A549 (cell line): Measurements from ENCODE around the gene SLC23A2. TPM values are rescaled to one million over a fixed set of nuclear protein-coding genes. Genes with fewer than 3 reads are reported as not detected.

Experiments used
- ATAC-seq, 2 experiments: fragments of 200-7000 bp in 1 of 2; fragments of >200 bp in 1 of 2; cut with Nextera tagmentation in 1 of 2; cut with Tn5 transposase in 1 of 2; 3 replicates each; pipeline versions ENCODE4 v1.8.0 to v1.9.1; 2018 to 2020; ENCODE audit warnings: mild to moderate bottlenecking in 1 of 2, moderate library complexity in 1 of 2
- CTCF ChIA-PET: fragments of 300-600 bp; sonication (Branson Sonifier 250); formaldehyde crosslinking; extraction: SDS; loops from one replicate; lab custom pipeline; 2021; ENCODE audit warnings: antibody characterized with exemption, inconsistent platforms; lab: Yijun Ruan, JAX
- POLR2A ChIA-PET: fragments of 350-600 bp; formaldehyde crosslinking; extraction: SDS; loops from one replicate; lab custom pipeline; 2021; ENCODE audit warnings: antibody characterized with exemption, inconsistent platforms; lab: Yijun Ruan, JAX
- DNase-seq, 2 experiments: peaks; one replicate each; pipeline versions ENCODE4 v3.0.0 to v3.0.0-alpha.2; 2011 to 2016; ENCODE audit warnings: low read depth in 1 of 2, low spot score in 1 of 2
- FAIRE-seq: peaks from 2 replicates; lab custom pipeline; 2011; peaks lifted over from hg19 to GRCh38; lab: Jason Lieb, UNC
- H3K27ac ChIP-seq, 2 experiments: fragments of >200 bp; sonication (Bioruptor Twin); formaldehyde crosslinking; 3 replicates each; pipeline ENCODE4 v1.5.1; 2016 to 2017
- H3K4me1 ChIP-seq: fragments of >200 bp; sonication (Bioruptor Twin); formaldehyde crosslinking; 3 replicates; pipeline ENCODE4 v1.6.1; 2016
- H3K4me2 ChIP-seq: fragments of >200 bp; sonication (Bioruptor Twin); formaldehyde crosslinking; 3 replicates; pipeline ENCODE4 v1.6.1; 2016
- H3K4me3 ChIP-seq: fragments of >200 bp; sonication (Bioruptor Twin); formaldehyde crosslinking; 3 replicates; pipeline ENCODE4 v1.5.1; 2016
- H3K9me3 ChIP-seq: fragments of >200 bp; sonication (Bioruptor Twin); formaldehyde crosslinking; 3 replicates; pipeline ENCODE4 v1.6.1; 2016
- CBX8 ChIP-seq: fragments of 200-600 bp; sonication (generic); IDR thresholded peaks from 2 replicates; pipeline ENCODE4 v1.6.1; 2016
- EP300 ChIP-seq, 2 experiments: fragments of >200 bp; sonication (Bioruptor Twin); formaldehyde crosslinking; IDR thresholded peaks; 2 replicates in 1 of 2; 3 replicates in 1 of 2; pipeline ENCODE4 v1.6.1; 2016 to 2017
- FOSB ChIP-seq: fragments of 250-450 bp; sonication (Bioruptor Pico); IDR thresholded peaks from 2 replicates; pipeline ENCODE4 v1.5.0; 2020; ENCODE audit warnings: mild to moderate bottlenecking, moderate library complexity
- FOSL2 ChIP-seq, 2 experiments: fragments of 450-650 bp in 1 of 2; fragments of >200 bp in 1 of 2; sonication (Bioruptor Twin) in 1 of 2; formaldehyde crosslinking; IDR thresholded peaks; 2 replicates each; pipeline versions ENCODE4 v1.5.0 to v1.6.1; 2016 to 2020; ENCODE audit warnings: mild to moderate bottlenecking in 1 of 2, moderate library complexity in 1 of 2
- GATA3 ChIP-seq: IDR thresholded peaks from 2 replicates; pipeline ENCODE4 v1.6.1; 2012; ENCODE audit warnings: borderline replicate concordance
- HDAC2 ChIP-seq: fragments of 200-600 bp; sonication (generic); IDR thresholded peaks from 2 replicates; pipeline ENCODE4 v1.6.1; 2016
- HMGXB4 ChIP-seq: fragments of 250-450 bp; sonication (Bioruptor Pico); IDR thresholded peaks from 2 replicates; pipeline ENCODE4 v1.5.0; 2021; ENCODE audit warnings: mild to moderate bottlenecking, moderate library complexity, borderline replicate concordance
- HOXB5 ChIP-seq: fragments of 250-450 bp; sonication (Bioruptor Pico); IDR thresholded peaks from 2 replicates; pipeline ENCODE4 v1.5.0; 2020; ENCODE audit warnings: mild to moderate bottlenecking, moderate library complexity
- JUNB ChIP-seq: fragments of >200 bp; sonication (Bioruptor Twin); formaldehyde crosslinking; IDR thresholded peaks from 2 replicates; pipeline ENCODE4 v1.6.1; 2016
- MYC ChIP-seq: IDR thresholded peaks from 2 replicates; pipeline ENCODE4 v1.6.1; 2012; ENCODE audit warnings: mild to moderate bottlenecking, inconsistent platforms, low read length, improper control_type of control experiment, borderline replicate concordance
- NFE2L2 ChIP-seq: fragments of 150-350 bp; conservative IDR thresholded peaks from 2 replicates; pipeline ENCODE4 v1.6.1; 2014; ENCODE audit warnings: low read length
- NPAS2 ChIP-seq: fragments of 250-450 bp; sonication (Bioruptor Pico); IDR thresholded peaks from 2 replicates; pipeline ENCODE4 v1.8.0; 2022; ENCODE audit warnings: mild to moderate bottlenecking, moderate library complexity, borderline replicate concordance
- NR3C1 ChIP-seq: fragments of >200 bp; sonication (Bioruptor Twin); formaldehyde crosslinking; IDR thresholded peaks from 3 replicates; pipeline ENCODE4 v1.6.1; 2017
- POLR2AphosphoS2 ChIP-seq: conservative IDR thresholded peaks from 2 replicates; pipeline ENCODE4 v1.6.1; 2012; ENCODE audit warnings: low read length, improper control_type of control experiment, inconsistent platforms
- RAD21 ChIP-seq, 2 experiments: fragments of >200 bp in 1 of 2; sonication (Bioruptor Twin) in 1 of 2; formaldehyde crosslinking in 1 of 2; IDR thresholded peaks in 1 of 2; conservative IDR thresholded peaks in 1 of 2; 2 replicates in 1 of 2; 3 replicates in 1 of 2; pipeline ENCODE4 v1.6.1; 2012 to 2018; ENCODE audit warnings: inconsistent platforms in 1 of 2
- RCOR1 ChIP-seq: fragments of 150-350 bp; IDR thresholded peaks from 2 replicates; pipeline ENCODE4 v1.6.1; 2014; ENCODE audit warnings: antibody characterized with exemption, low read length, low read depth
- TP53 ChIP-seq: fragments of 250-450 bp; sonication (Bioruptor Pico); IDR thresholded peaks from 2 replicates; pipeline ENCODE4 v1.5.0; 2021; ENCODE audit warnings: mild to moderate bottlenecking, moderate library complexity
- ZC3H11A ChIP-seq: fragments of 450-650 bp; IDR thresholded peaks from 2 replicates; pipeline ENCODE4 v1.6.1; 2014; ENCODE audit warnings: antibody characterized with exemption, mild to moderate bottlenecking
- ZFP36 ChIP-seq: fragments of 450-650 bp; IDR thresholded peaks from 2 replicates; pipeline ENCODE4 v1.6.1; 2014; ENCODE audit warnings: borderline replicate concordance; ENCODE audit not compliant: partially characterized antibody
- ZNF302 ChIP-seq: fragments of 250-450 bp; sonication (Bioruptor Pico); IDR thresholded peaks from 2 replicates; pipeline ENCODE4 v1.9.0; 2021; ENCODE audit warnings: inconsistent platforms, mild to moderate bottlenecking, moderate library complexity
- WGBS: methylation state at CpG from one replicate; pipeline ENCODE4 v1.1.6; 2017; ENCODE audit errors: missing lambda C conversion rate; 5-methylcytosine and 5-hydroxymethylcytosine counted together
- polyA plus RNA-seq, 4 experiments: library from polyadenylated mRNA; depleted of rRNA in 3 of 4; stranded (reverse); fragments of >200 nt; fragmentation: RNase III in 1 of 4; extraction: RNeasy Plus Mini Kit Qiagen cat#74134 plus additional on column Dnase treatment in 1 of 4; gene quantifications; 2 replicates in 3 of 4; 3 replicates in 1 of 4; pipeline ENCODE4 v1.2.3, GENCODE V29; 2011 to 2017
- TF ChIP-seq, protein P1 (sequence below): IDR thresholded peaks from 2 replicates; pipeline ENCODE4 v1.6.1; 2012
- TF ChIP-seq, protein P2 (sequence below): IDR thresholded peaks from 2 replicates; pipeline ENCODE4 v1.6.1; 2012; ENCODE audit warnings: low read depth, borderline replicate concordance
- TF ChIP-seq, protein P3 (sequence below): fragments of 450-650 bp; IDR thresholded peaks from 2 replicates; pipeline ENCODE4 v1.6.1; 2014; ENCODE audit warnings: antibody characterized with exemption
- TF ChIP-seq, protein P4 (sequence below): fragments of >200 bp; sonication (Bioruptor Twin); formaldehyde crosslinking; IDR thresholded peaks from 2 replicates; pipeline ENCODE4 v1.6.1; 2016

Gene SLC23A2
- polyA plus RNA-seq, 2 of the 4 experiments (the other 2 are of a cell fraction), result 13.1 to 47.8 TPM

- Histone ChIP-seq H3K4me2 (peak overlapping the region; percentile 75), H3K4me3 (peak overlapping the region; percentile 25; the same call in 1 of the 3 replicates), H3K9me3 (no peaks in the 10 kb centered on the region), H3K4me1 (peaks cover 39% of the 10 kb centered on the region), H3K27ac (peak overlapping the region; percentile 69 to 79)
- TF ChIP-seq, protein P1, sequence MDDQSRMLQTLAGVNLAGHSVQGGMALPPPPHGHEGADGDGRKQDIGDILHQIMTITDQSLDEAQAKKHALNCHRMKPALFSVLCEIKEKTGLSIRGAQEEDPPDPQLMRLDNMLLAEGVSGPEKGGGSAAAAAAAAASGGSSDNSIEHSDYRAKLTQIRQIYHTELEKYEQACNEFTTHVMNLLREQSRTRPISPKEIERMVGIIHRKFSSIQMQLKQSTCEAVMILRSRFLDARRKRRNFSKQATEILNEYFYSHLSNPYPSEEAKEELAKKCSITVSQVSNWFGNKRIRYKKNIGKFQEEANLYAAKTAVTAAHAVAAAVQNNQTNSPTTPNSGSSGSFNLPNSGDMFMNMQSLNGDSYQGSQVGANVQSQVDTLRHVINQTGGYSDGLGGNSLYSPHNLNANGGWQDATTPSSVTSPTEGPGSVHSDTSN, result no peak
- no peak for TF ChIP-seq GATA3
- TF ChIP-seq NPAS2, result no peak
- no peak for TF ChIP-seq ZNF302 (CRISPR knock-in tag)
- no peak for TF ChIP-seq ZC3H11A
- TF ChIP-seq MYC, result no peak
- no peak for TF ChIP-seq POLR2AphosphoS2
- no peak for TF ChIP-seq JUNB
- TF ChIP-seq EP300 (IDR thresholded peaks at IDR 0.05), result no peak
- no peak for TF ChIP-seq NFE2L2
- TF ChIP-seq, protein P2, sequence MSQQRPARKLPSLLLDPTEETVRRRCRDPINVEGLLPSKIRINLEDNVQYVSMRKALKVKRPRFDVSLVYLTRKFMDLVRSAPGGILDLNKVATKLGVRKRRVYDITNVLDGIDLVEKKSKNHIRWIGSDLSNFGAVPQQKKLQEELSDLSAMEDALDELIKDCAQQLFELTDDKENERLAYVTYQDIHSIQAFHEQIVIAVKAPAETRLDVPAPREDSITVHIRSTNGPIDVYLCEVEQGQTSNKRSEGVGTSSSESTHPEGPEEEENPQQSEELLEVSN, result no peak
- no peak for TF ChIP-seq TP53 (CRISPR knock-in tag)
- TF ChIP-seq, protein P3, sequence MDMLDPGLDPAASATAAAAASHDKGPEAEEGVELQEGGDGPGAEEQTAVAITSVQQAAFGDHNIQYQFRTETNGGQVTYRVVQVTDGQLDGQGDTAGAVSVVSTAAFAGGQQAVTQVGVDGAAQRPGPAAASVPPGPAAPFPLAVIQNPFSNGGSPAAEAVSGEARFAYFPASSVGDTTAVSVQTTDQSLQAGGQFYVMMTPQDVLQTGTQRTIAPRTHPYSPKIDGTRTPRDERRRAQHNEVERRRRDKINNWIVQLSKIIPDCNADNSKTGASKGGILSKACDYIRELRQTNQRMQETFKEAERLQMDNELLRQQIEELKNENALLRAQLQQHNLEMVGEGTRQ, result no peak
- TF ChIP-seq NR3C1, result no peak
- TF ChIP-seq, protein P4, sequence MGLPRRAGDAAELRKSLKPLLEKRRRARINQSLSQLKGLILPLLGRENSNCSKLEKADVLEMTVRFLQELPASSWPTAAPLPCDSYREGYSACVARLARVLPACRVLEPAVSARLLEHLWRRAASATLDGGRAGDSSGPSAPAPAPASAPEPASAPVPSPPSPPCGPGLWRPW, result no peak
- no peak for TF ChIP-seq HMGXB4 (CRISPR knock-in tag)
- TF ChIP-seq RCOR1, result no peak
- TF ChIP-seq ZFP36, result no peak
- ChIA-PET POLR2A (interaction anchor here (0.6 to 0.9 kb wide), 2 partner anchors 26 to 94 kb away, joined by 3 read pairs; no protein-coding TSS in a partner anchor), CTCF (interaction anchor here (0.9 to 2.1 kb wide), 4 partner anchors 16 to 129 kb away, joined by 3 to 7 read pairs (median 4); no protein-coding TSS in a partner anchor)
- FAIRE-seq, result peak; percentile 51
- no peak; a peak in 1 of 6 replicates for ATAC-seq
- peak in 1 of 2 experiments; percentile 48 for DNase-seq
- WGBS, result 77% methylated on average over 12 of the region's 12 CpGs
These were observed 28.6 kb downstream of the SLC23A2 start for GRCh38 chr20:4972506-4973251.

DNA sequence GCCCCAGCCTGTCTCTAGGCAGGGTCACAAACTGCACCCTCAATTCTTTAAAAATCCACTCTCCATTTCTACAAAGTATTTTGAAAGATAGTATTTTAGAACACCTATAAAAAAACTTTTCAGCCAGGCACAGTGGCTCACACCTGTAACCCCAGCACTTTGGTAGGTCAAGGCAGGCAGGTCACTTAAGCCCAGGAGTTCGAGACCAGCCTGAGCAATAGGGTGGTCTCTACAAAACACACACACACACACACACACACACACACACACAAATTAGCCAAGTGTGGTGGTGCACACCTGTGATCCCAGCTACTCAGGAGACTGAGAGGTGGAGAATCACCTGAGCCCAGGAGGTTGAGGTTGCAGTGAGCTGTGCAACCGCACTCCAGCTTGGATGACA lies 30.2 kb downstream of the SLC23A2 start:
- WGBS, result 98% methylated on average over 2 of the region's 2 CpGs

More for the DNA sequence above, 30.2 kb downstream of the SLC23A2 start:
- Histone ChIP-seq H3K9me3 (no peaks in the 10 kb centered on the region), H3K4me1 (peaks cover 55% of the 10 kb centered on the region), H3K4me3 (no peak overlapping the region), H3K27ac (peak overlapping the region; percentile 69 to 79; a peak in 4 of 6 replicates), H3K4me2 (no peak overlapping the region)
- ChIA-PET CTCF (interaction anchor here (0.9 to 6.2 kb wide), 3 partner anchors 14 to 130 kb away, joined by 3 to 26 read pairs (median 19); no protein-coding TSS in a partner anchor), POLR2A (no interaction called here)
- FAIRE-seq, result no peak
- no peak for ATAC-seq
- TF ChIP-seq, protein P3, result no peak
- TF ChIP-seq HMGXB4 (CRISPR knock-in tag) (no peak), RAD21 (conservative IDR thresholded peaks at IDR 0.05 in 1 of 2, IDR thresholded peaks at IDR 0.05 in 1 of 2) (no peak), POLR2AphosphoS2 (no peak), HOXB5 (CRISPR knock-in tag) (no peak), FOSL2 (IDR thresholded peaks at IDR 0.05) (no peak), FOSL2 (CRISPR knock-in tag; IDR thresholded peaks at IDR 0.05) (no peak), GATA3 (no peak), ZC3H11A (no peak), CBX8 (no peak), FOSB (CRISPR knock-in tag) (no peak), HDAC2 (no peak)
- DNase-seq, result no peak
